LNCaP clone FGC (cell line): ENCODE data around the gene NANS.

Experiments
- DNase-seq: peaks from one replicate; pipeline ENCODE4 v3.0.0-alpha.2; 2011; ENCODE audit warnings: low read depth
- H3K4me3 ChIP-seq: 2 replicates; pipeline ENCODE4 v1.5.1; 2011; ENCODE audit warnings: mild to moderate bottlenecking, low read depth, low read length, control low read depth
- TF ChIP-seq, protein P1 (sequence below): IDR thresholded peaks from 2 replicates; pipeline ENCODE4 v1.5.1; 2012; ENCODE audit warnings: mild to moderate bottlenecking; ENCODE audit not compliant: control insufficient read depth, insufficient read depth; ENCODE audit errors: extremely low read depth

The NANS gene

GRCh38 chr9:98100456-98100855, 43.9 kb downstream of the NANS start:
- DNase-seq = no peak
- peak overlapping the region; percentile 11; the same call in 1 of the 2 replicates for H3K4me3 ChIP-seq
- TF ChIP-seq, protein P1, sequence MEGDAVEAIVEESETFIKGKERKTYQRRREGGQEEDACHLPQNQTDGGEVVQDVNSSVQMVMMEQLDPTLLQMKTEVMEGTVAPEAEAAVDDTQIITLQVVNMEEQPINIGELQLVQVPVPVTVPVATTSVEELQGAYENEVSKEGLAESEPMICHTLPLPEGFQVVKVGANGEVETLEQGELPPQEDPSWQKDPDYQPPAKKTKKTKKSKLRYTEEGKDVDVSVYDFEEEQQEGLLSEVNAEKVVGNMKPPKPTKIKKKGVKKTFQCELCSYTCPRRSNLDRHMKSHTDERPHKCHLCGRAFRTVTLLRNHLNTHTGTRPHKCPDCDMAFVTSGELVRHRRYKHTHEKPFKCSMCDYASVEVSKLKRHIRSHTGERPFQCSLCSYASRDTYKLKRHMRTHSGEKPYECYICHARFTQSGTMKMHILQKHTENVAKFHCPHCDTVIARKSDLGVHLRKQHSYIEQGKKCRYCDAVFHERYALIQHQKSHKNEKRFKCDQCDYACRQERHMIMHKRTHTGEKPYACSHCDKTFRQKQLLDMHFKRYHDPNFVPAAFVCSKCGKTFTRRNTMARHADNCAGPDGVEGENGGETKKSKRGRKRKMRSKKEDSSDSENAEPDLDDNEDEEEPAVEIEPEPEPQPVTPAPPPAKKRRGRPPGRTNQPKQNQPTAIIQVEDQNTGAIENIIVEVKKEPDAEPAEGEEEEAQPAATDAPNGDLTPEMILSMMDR = no peak

DNA sequence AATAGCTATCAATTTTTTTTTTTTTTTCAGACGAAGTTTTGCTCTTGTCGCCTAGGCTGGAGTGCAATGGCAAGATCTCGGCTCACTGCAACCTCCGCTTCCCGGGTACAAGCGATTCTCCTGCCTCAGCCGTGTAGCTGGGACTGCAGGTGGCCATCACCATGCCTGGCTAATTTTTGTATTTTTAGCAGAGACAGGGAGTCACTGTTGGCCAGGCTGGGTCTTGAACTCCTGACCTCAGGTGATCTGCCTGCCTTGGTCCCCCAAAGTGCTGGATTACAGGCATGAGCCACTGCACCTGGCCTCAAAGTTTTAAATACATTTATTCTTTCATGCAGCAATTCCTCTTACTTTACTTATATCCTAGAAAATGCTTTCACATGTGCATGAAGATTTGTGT, 44.9 kb downstream of the NANS start:
- TF ChIP-seq, protein P1 = no peak
- no peak for DNase-seq
- H3K4me3 ChIP-seq = no peak overlapping the region

GRCh38 chr9:98101868-98102273, 45.3 kb downstream of the NANS start:
- no peak overlapping the region for H3K4me3 ChIP-seq
- TF ChIP-seq, protein P1 = no peak
- DNase-seq = no peak

- no peak overlapping the region for H3K4me3 ChIP-seq
- TF ChIP-seq, protein P1 = no peak
- no peak for DNase-seq
Measured at GRCh38 chr9:98104445-98104881, 47.9 kb downstream of the NANS start.

- TF ChIP-seq, protein P1 = no peak
- H3K4me3 ChIP-seq = no peak overlapping the region
- DNase-seq = no peak
Measured at GRCh38 chr9:98105006-98105405, 48.5 kb downstream of the NANS start.

DNA sequence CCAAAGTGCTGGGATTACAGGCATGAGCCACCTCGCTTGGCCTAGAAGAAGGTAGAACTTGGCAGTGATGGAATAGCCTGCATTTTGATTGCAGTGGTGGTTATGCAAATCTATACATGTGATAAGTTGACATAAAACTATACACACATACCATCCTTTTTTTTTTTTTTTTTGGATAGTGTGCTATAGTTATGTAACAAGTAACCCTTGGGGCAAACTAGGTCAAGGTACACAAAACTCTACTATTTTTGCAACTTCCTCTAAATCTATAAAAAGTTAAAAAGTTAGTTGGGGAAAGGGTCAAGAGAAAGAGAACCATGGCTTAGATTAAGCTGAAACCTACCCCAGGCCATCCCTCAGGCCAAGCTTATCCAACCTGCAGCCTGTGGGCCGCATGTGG, 51.4 kb downstream of the NANS start:
- no peak for DNase-seq

More for the DNA sequence above, 51.4 kb downstream of the NANS start:
- TF ChIP-seq, protein P1 = no peak
- H3K4me3 ChIP-seq = no peak overlapping the region
